A549 (cell line): ENCODE measurements around the gene CNTNAP2.

ENCODE experiments used
- CHD2 ChIP-seq: fragments of 150-350 bp; IDR thresholded peaks from 2 replicates; pipeline ENCODE4 v1.6.1; 2014; ENCODE audit warnings: low read length; ENCODE audit not compliant: partially characterized antibody
- CTCF ChIP-seq: fragments of >200 bp; sonication (Bioruptor Twin); formaldehyde crosslinking; IDR thresholded peaks from 3 replicates; pipeline ENCODE4 v1.5.1; 2016
- ESRRA ChIP-seq: fragments of 150-350 bp; IDR thresholded peaks from 2 replicates; pipeline ENCODE4 v1.6.1; 2014; ENCODE audit warnings: mild to moderate bottlenecking, low read length, borderline replicate concordance
- TF ChIP-seq, protein P1 (sequence below): fragments of 450-650 bp; IDR thresholded peaks from 2 replicates; pipeline ENCODE4 v1.6.1; 2014; ENCODE audit warnings: antibody characterized with exemption

DNA sequence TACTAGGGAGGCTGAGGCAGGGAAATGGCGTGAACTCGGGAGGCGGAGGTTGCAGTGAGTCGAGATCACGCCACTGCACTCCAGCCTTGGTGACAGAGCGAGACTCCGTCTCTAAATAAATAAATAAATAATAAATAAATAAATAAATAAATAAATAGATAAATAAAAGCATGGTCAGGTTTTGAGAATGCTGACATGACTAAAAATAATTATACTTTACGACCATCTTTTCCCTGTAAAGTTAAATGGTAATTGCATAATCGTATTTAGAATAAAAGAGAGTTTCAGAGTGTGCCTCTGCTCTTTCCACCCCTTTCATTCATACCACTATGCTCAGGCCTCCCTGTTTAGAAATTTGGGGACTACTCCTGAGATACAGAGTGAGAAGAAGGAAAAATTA is 326.5 kb downstream of the CNTNAP2 start:
- no peak for TF ChIP-seq ESRRA
- TF ChIP-seq, protein P1, sequence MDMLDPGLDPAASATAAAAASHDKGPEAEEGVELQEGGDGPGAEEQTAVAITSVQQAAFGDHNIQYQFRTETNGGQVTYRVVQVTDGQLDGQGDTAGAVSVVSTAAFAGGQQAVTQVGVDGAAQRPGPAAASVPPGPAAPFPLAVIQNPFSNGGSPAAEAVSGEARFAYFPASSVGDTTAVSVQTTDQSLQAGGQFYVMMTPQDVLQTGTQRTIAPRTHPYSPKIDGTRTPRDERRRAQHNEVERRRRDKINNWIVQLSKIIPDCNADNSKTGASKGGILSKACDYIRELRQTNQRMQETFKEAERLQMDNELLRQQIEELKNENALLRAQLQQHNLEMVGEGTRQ, result no peak
- TF ChIP-seq CHD2, result no peak
- TF ChIP-seq CTCF, result no peak
